ENCODE measurements around the gene PHGDH.
A peak's percentile ranks its signal among the peaks of the same experiment; 100 is the strongest.
"Not testable (repeated sequence)": the region's sequence is repeated elsewhere in the genome, so short reads cannot be mapped to it uniquely, and the experiment has no call there.

PHGDH gene

GRCh38 chr1:119701659-119702058, 10.1 kb upstream of the PHGDH start:
- DNase-seq: no peak

- DNase-seq: no peak
Observed at GRCh38 chr1:119702384-119702783, 9.3 kb upstream of the PHGDH start.

DNA sequence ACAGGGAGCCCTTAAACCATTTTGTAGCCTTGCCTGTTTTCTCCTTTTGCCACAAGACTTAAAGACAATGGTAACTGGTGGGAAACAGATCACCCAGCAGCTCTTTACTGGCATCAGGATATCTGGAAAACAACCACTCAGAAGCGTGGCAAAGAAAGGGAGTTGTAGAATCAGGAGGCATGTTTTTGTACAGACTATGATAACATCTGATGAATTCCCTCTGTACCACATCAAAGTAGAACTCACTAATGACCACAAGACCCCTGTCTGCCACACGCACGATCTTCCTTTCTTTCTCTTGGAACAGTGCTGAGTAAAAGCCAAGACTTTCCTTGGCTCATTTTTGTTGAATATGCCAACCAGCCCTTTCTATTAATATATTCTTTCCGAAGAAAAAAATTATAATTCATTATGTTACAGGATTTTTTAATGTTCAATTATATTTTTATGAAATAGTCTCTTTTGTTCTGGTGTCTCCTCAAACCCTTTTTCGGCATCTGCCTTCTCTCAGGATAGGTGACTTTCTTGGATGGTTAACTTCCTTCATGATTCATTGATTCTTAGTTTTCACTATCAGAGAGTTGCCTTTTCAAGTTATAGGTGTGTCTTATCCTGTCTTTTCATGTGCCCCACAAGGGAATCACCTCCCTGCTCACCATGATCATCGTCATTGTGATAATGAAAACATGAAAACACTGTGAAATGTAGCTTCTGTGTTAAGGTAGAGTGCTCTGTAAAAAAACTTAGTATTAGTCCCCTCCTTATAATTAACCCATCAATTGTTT, 7.9 kb upstream of the PHGDH start:
- no peak for DNase-seq

GRCh38 chr1:119706599-119706998, 5.1 kb upstream of the PHGDH start:
- DNase-seq: not testable (repeated sequence)

- DNase-seq: not testable (repeated sequence)
Observed at GRCh38 chr1:119711356-119711803, 354 bp upstream of the PHGDH start.

- peak; percentile 49 for DNase-seq
Observed at GRCh38 chr1:119712342-119713038, 756 bp downstream of the PHGDH start.

GRCh38 chr1:119713039-119713748, 1.5 kb downstream of the PHGDH start:
- no peak for DNase-seq

DNA sequence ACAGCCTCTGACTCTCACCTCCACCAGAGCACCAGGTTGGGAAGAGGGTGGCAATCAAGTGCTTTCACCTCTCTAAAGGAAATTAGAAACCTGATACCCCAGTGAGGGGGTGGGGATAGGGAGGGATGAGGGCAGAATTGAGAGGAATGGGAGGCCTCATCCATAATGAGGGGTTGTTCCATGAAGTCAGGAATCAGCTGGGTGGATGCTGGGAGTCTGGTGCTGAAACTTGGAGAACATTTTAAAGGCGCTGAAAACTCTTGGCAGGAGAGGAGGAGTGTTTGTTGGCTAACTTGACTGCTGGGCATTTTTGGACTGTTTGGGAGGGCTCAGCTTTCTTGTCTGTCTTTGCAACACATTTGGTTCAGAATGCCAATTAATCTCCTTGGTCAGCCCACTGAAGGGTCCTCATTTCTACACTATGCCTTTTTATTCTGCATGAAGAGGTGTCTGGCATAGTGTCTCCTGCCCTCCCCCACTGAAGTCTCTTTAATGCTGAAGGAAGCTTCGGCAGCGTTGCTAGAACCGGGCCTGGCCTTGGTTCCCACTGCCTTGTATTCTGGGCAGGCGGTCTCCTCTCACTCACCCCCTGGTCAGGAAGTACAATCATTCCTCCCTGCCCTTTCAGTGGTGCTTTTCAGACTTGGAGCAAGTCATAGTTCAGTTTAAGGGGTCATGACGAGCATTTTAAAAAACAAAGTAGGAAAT, 2.2 kb downstream of the PHGDH start:
- no peak for DNase-seq

DNA sequence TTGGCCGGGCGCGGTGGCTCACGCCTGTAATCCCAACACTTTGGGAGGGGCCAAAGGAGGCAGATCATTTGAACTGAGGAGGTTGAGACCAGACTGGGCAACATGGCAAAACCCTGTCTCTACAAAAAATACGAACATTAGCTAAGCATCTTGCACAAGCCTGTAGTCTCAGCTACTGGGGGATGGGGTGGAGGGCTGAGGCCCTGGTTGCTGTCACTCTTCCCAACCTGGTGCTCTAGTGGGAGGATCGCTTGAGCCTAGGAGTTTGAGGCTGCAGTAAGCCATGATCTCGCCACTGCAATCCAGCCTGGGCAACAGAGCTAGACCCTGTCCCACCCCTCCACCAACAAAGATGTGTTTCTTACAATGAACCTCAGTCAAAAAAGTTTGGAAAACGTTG, 2.8 kb downstream of the PHGDH start:
- no peak for DNase-seq

DNA sequence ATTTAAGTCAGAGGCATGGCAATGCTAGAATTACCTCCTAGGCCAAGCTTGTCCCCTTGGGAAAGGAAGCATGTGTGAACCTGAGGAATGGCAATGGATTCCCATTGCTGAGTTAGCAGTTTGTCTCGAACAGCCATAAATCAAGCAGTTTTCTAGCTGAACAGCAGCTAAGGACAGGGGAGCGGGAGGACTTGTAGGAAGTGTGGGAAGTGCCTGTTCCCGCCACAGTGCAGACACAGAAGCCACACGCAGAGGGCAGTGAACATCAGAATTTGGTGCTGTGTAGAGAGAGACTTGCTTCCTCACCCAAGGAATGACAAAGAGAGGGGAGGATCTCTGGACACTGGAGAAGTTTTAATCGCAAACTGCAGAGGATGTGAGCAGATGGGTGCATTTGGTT, 3.8 kb downstream of the PHGDH start:
- no peak for DNase-seq

- DNase-seq: no peak
Observed at GRCh38 chr1:119718409-119718808, 6.7 kb downstream of the PHGDH start.

DNA sequence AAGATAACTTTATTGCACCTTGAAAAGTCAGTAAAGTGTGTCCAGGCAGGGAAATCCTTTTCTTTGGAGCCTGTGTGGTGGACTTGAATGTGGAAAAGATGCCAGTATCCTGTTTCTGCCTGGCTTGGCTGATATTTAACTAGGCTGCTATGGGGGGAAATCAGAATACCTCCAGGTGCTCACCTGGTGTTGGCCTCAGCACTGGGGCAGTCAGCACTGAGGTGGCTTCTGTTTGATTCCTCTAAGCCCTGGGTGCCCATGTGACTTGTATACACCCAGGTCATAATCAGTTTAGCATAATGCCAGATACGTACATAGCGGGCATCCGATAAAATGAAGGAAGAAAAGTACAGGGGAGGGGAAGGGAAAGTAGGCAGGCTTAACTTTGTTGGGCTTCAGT, 7.2 kb downstream of the PHGDH start:
- DNase-seq: no peak

GRCh38 chr1:119720866-119721440, 9.2 kb downstream of the PHGDH start:
- DNase-seq: no peak

GRCh38 chr1:119721896-119722295, 10.2 kb downstream of the PHGDH start:
- DNase-seq: no peak

GRCh38 chr1:119724611-119725218, 13.0 kb downstream of the PHGDH start:
- no peak for DNase-seq

DNA sequence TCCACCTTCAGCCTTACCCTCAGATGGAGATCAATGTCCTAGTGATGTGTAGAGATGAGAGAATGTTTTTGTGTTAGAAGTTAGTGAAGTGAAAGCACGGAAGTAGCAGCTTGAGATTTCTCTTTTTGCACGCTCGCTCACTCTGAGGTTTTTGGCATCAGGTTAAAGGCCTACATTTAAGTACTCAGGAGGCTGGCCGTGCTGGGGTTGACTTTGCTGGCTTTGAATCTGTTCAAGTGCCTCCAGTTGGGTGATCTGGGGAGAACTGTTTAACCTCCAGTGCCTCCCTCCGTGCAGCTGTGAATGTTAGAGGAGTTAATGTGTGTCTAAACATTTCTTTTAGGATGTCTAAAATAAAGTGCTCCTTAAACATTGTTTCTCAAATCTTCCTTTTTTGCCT, 13.9 kb downstream of the PHGDH start:
- DNase-seq: no peak

DNA sequence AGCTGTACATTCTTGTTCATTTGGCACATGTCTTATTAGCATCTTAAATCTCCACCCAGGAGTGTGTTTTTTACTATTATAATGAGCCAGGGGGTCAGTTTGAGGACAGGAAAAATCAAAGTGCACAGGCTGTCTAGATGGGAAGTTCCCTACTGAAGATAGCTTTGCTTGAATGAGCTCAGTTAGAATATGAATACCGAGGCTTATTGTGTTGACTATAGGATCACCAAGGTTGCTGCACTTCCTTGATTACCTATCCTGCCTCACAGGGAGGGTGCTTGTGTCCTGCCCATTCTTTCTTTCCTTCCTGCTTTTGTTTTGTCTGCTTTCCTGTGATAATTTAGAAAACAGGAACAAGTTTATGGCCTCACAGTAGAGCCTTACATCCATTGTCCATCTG, 16.3 kb downstream of the PHGDH start:
- DNase-seq: no peak

DNA sequence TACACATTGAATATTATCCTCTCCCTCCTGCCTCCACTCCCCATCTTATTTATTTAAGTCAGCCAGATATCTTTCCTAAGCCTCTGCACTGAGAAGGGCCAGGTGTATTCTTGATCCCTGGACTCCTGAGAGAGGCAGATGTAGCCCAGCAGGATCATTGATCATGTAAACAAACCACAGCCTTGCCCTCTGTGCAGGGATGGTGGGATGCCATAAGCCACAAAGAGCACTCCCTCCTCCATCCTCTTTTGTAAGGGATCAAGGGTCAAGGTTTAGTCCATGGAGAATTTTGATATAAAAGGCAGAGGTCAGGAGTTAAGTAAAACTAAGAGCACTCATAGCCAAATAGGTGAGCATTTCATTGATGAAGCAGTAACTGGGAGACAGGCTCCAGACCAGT, 17.3 kb downstream of the PHGDH start:
- DNase-seq: no peak

GRCh38 chr1:119731060-119731459, 19.3 kb downstream of the PHGDH start:
- DNase-seq: no peak

DNA sequence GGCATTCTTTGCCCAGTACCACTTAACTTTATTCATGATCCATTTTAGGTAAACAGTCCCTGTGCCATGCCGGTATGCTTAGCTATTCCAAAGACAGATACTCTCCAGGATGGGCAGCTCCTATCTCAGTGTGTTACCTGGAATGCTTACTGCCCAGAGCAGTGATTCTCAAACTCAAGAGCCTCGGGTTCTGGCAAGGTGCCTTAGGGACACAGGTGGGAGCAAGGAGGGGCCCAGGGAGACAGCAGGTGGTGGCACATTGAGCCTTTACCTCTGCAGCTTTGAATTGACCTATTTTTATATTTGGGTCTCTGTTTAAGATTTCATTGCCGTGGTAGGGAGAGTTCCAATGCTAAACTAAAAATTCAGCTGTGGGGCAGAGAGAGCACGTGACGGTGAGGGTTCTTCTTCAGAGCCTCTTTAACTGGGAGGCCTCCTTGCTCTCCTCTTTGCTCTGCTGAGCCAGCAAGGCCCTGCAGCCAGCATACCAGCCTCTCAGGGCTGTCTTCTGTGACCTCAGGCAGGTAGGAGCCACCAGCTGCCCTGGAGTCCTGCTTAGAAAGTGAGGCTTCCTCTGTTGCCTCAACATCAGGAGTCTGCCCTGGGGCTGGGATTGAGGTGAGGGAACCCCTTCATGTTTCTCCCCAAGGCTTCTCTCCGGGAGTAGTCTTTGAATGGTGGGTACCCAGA, 20.2 kb downstream of the PHGDH start:
- DNase-seq: no peak

DNA sequence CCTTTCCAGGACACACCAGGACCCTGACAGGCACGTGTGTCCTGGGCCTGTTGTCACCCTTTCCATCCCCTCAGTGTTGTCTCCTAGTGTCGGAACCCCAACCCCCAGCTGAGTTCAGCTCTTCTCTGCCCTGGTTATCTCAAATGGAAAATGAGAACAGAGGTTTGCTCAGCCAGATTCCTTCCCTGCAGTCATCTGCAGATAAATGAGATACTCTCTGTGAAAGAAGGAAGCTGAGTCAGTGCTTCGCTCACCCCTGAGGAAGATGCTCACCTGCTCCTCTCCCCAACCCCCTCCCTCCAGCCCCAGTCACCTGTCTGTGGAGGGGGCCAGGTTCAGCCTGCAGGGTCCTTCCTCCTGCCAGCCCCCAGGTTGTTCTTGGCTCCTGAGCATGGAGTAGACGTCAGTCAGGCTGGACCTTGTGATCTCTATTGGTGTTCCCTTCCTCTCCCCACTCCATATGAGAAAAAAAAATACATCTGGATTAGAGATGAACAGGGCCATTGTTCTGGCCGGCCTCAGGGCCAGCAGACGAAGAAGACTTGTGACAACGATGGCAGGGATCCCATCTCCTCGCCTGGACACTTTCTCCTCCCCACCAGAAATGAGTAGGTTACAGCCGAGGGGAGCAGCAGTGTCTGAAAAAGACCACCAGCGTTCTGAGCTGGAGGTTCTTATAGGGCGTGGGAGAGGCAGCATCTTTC, 20.9 kb downstream of the PHGDH start:
- no peak for DNase-seq

Measured in SHP77 treated with DMSO at 0.1 percent for 48 hours (cell line).